GM12875 (cell line): Measurements from ENCODE around the gene LAMTOR4.
"Not testable (repeated sequence)": the region's sequence is repeated elsewhere in the genome, so short reads cannot be mapped to it uniquely, and the experiment has no call there.

Experiments
- H3K4me3 ChIP-seq: one replicate; pipeline ENCODE4 v1.5.1; 2011; ENCODE audit warnings: low read depth, low read length, control low read depth
- TF ChIP-seq, protein P1 (sequence below): IDR thresholded peaks from 2 replicates; pipeline ENCODE4 v1.5.1; 2011; ENCODE audit warnings: low read depth, mild to moderate bottlenecking, control low read depth, inconsistent platforms, low read length, moderate library complexity, borderline replicate concordance; ENCODE audit not compliant: insufficient read depth

LAMTOR4 gene

DNA sequence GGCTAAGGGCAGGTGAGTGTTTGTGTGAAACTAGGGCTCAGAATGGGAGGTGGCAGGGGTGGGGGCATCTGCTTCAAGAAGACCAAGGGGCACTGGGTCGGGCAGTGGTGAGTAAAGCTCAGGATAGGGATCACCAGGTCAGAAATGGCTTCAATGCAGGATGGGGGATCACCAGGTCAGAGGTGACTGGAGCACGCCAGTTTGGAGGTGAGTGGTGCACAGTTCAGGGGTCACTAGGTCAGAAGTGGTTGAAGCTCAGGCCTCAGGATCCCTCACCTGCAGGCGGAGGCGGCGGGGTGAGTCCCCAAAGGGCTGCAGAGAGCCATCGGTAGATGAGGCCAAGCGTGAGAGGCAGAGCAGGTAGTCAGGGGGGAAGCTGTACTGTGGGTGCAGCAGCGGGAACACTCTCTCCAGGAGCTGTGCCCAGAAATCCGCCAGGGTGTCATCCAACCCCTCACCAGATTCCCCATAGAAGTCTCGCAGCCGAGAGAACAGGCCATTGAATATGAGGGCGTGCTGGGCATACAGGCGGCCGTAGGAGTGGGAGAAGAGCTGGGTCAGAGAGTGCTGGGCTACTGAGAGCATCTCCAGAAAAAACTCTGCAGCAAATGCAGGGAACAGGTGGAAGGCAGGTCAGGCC is 26.7 kb downstream of the LAMTOR4 start:
- TF ChIP-seq, protein P1, sequence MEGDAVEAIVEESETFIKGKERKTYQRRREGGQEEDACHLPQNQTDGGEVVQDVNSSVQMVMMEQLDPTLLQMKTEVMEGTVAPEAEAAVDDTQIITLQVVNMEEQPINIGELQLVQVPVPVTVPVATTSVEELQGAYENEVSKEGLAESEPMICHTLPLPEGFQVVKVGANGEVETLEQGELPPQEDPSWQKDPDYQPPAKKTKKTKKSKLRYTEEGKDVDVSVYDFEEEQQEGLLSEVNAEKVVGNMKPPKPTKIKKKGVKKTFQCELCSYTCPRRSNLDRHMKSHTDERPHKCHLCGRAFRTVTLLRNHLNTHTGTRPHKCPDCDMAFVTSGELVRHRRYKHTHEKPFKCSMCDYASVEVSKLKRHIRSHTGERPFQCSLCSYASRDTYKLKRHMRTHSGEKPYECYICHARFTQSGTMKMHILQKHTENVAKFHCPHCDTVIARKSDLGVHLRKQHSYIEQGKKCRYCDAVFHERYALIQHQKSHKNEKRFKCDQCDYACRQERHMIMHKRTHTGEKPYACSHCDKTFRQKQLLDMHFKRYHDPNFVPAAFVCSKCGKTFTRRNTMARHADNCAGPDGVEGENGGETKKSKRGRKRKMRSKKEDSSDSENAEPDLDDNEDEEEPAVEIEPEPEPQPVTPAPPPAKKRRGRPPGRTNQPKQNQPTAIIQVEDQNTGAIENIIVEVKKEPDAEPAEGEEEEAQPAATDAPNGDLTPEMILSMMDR: no peak
- no peak overlapping the region for H3K4me3 ChIP-seq

DNA sequence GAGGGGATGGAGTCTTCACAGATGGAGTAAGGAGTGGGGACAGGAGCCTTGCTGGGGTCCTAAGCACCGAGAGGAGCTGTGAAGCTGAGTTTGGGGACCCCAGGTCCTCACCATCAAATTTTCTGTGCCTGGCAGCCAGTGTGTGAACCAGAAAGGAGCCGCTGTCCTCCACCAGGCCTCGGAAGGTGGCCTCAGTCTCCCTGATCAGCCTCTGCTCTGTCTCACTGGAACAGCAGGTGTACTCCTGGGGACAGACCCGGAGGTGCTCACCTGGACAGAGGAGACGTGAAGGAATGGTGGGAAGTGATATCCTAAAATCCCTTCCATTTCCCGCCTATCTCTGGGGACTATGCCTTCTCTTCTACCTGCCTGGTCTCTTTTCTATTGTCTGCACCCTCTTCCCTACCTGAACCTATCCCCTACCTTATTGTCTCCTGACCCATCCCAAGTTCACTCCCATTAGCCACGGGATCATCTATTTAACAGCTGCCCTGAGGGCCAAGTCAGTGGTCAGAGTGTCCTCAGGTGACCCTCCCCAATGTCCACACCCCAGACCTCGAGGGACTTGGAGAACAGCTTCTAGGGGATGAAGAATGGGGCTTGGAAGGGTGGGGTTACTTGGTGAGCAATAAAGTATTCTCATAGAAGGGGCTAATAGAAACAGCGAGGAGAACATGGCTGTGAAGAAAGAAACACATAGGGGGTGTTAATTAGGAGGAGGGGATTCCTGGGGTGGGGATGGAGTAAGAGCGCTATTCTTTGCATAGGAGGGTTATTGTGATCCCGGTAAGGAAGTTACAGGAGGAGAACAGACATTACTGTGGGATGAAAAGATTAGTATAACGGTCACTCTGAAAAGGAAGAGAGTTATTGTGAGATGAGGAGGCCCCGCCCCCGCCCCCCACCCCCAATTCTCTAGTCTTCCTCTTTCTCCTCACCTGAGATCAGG is 27.7 kb downstream of the LAMTOR4 start:
- peak overlapping the region; percentile 81 for H3K4me3 ChIP-seq
- TF ChIP-seq, protein P1: no peak

DNA sequence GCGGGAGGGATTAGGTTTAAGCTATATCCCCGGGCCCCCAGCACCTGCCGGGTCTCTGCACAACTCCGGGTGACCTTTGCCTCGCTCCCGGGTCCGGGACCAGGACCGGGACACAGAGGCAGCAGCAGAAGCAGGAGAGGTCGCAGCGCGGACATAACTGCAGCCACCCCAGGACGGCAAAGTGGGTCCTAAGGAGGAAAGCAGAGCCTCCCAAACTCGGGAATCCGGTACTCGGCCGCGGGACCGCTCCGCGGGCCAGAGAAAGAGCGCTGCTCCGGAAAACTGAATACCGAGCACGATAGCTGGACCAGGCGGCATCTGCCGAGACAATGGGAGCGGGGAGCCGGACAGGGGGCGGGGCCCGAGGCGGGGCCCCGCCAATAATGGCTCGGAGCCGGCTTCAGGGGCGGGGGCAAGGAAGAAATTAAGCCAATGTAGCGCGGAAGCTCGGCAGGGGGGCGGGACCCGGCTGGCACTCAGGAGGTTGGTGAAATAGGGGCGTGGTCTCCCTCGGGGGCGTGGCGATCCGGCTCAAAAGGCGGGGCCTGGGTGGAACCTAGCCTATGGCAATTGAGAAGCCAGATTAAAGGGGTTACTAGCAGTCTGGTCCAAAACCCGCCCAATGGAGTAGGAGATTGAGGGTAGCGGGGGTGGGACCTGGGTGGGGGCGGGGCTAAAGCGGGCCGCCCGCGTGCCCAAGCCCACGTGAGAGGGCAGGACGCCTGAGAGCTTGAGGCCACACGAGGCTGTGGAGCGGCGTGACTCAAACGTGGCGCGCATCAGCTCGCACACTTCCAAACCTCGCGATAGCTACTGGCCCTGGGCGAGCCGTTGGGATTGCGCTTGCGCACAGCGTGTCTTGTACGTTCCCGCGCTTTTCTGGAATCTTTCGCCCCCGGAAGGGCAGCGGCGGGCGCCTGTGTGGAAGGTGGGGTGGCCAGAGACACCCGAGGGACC is 28.6 kb downstream of the LAMTOR4 start, which contains the start of the genes GPC2 and STAG3:
TSS of gene GPC2 (minus strand) at position 337 of the 957 bp plus-strand sequence. CDS start at position 155, 182 bp downstream.
TSS of gene STAG3 (plus strand) at position 874 of the 957 bp plus-strand sequence. CDS start 2,639 bp downstream, outside the sequence.
- TF ChIP-seq, protein P1: no peak
- H3K4me3 ChIP-seq: peak within 1 kb of the TSS; percentile 81

DNA sequence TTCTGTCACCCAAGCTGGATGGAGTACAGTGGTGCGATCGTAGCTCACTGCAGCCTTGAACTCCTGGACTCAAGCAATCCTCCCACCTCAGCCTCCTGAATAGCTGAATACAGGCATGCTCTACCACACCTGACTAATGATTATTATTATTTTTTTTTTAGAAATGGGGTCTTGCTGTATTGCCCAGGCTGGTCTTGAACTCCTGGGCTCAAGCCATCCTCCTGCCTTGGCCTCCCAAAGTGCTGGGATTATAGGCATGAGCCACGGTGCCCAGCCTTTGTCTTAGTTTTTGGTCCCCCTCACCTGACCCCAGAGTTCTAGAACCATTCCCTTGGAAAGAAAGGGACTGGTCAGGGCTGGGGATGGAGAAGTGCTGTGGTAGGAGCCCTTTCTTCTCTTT is 31.4 kb downstream of the LAMTOR4 start:
- not testable (repeated sequence) for H3K4me3 ChIP-seq

DNA sequence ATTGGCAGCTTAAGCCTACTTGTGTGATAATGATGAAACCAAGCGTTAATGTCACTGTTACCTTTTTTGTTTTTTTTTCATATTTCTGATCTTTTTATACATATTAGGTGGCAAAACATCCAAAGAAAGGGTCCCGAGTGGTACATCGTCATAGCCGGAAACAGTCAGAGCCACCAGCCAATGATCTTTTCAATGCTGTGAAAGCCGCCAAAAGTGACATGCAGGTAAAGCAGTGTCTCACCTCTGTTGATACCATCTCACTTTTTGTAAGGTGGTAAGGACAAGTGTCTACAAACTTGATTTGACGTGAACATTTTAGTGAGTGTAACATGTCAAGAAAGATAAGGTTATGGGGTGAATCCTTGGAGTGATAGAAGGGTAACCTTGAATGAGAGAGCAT is 33.9 kb downstream of the LAMTOR4 start:
- not testable (repeated sequence) for H3K4me3 ChIP-seq

DNA sequence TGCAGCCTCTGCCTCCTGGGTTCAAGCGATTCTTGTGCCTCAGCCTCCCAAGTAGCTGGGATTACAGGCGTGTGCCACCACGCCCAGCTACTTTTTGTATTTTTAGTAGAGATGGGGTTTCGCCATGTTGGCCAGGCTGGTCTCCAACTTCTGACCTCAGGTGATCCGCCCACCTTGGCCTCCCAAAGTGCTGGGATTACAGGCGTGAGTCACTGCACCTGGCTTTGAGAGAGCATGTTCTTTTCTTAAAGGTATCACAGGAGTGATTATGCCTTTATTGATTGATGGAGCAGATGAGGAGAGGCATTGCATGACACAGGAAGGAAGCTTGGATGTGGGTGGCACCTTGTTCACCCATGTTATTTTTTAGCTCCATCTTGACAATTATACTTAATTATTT is 34.4 kb downstream of the LAMTOR4 start:
- H3K4me3 ChIP-seq: not testable (repeated sequence)

DNA sequence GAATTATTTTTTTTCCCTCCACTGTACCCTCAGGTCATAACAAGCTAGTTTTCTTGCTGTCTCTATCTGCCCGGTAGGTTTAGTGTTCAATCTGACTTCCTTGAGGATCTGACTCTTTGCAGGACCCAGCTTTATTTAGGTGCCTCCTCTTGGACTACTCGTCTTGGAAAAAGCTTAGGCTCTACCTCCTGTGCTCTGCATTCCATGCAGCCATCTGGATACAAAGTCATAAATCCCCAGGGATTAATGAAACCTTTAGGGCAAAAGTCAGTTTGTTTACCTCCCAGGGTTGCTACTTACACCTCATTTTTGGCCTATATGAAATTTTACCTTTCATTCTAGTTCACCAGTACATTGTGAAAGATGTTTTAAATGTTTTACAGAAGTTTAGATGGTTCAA is 37.0 kb downstream of the LAMTOR4 start:
- TF ChIP-seq, protein P1: no peak
- no peak overlapping the region for H3K4me3 ChIP-seq

DNA sequence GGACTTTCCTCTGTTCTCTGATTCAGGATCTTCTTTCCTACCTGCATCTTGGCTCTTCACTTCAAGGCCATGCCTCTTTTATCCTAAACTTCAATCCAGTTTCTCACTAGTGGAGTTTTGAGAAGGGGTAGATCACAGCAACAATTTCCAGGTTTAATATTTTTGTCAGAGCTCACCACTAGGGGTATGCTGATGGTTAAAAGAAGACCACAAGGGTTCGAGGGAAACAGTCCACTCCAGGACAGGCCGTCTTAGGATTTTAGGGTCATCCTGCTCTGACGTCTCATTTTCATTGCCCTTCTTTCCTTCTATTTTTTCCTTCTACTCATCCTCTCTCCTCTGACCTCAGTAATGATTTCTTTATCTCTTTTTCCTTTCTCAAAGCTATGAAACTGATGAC is 40.3 kb downstream of the LAMTOR4 start:
- TF ChIP-seq, protein P1: 0 out of 2 replicates have a peak, but pooled peaks have one; percentile 25
- no peak overlapping the region for H3K4me3 ChIP-seq
